SK-N-SH (cell line): ENCODE measurements around the gene ALG11. TPM values are rescaled to one million over a fixed set of nuclear protein-coding genes. Genes with fewer than 3 reads are reported as not detected.

ENCODE experiments used
- CTCF ChIA-PET: fragments of 300-600, 350-600 bp; formaldehyde crosslinking; extraction: SDS; loops from one replicate; lab custom pipeline; 2021; lab: Yijun Ruan, JAX
- POLR2A ChIA-PET: fragments of 350-600 bp; sonication (Branson Sonifier 250); formaldehyde crosslinking; extraction: SDS; loops from one replicate; lab custom pipeline; 2020; ENCODE audit warnings: antibody characterized with exemption, inconsistent platforms; lab: Yijun Ruan, JAX
- DNase-seq: peaks from one replicate; pipeline ENCODE4 v3.0.0; 2012
- H2AFZ ChIP-seq: fragments of 200-600 bp; sonication (generic); 2 replicates; pipeline ENCODE4 v1.8.1; 2016; ENCODE audit warnings: antibody characterized with exemption, mild to moderate bottlenecking, low read depth
- H3F3A ChIP-seq: fragments of 200-600 bp; sonication (generic); replicated peaks from 2 replicates; pipeline ENCODE3; 2016; ENCODE audit warnings: antibody characterized with exemption, mild to moderate bottlenecking; ENCODE audit not compliant: insufficient read depth
- H3K27ac ChIP-seq, 2 experiments: fragments of 200-500 bp in 1 of 2; fragments of 200-600 bp in 1 of 2; sonication (Bioruptor generic) in 1 of 2; sonication (generic), shearing (Covaris generic) in 1 of 2; 2 replicates each; pipeline versions ENCODE4 v1.5.1 to v1.6.1; 2014 to 2016; ENCODE audit warnings: low read depth in 2 of 2, inconsistent platforms in 1 of 2, low read length in 1 of 2, mild to moderate bottlenecking in 1 of 2, mixed read lengths in 1 of 2
- H3K27me3 ChIP-seq: fragments of 200-600 bp; sonication (generic), shearing (Covaris generic); 2 replicates; pipeline ENCODE4 v1.6.1; 2016; ENCODE audit warnings: mixed run types; ENCODE audit not compliant: insufficient read depth
- H3K36me3 ChIP-seq, 2 experiments: fragments of 200-500 bp in 1 of 2; fragments of 200-600 bp in 1 of 2; sonication (Bioruptor generic) in 1 of 2; sonication (generic) in 1 of 2; replicated peaks in 1 of 2; 2 replicates each; pipeline versions ENCODE3 to v1.5.1; 2014 to 2016; ENCODE audit warnings: low read length in 1 of 2, mild to moderate bottlenecking in 1 of 2; ENCODE audit not compliant: insufficient read depth in 2 of 2, control insufficient read depth in 1 of 2
- H3K4me1 ChIP-seq, 2 experiments: fragments of 200-500 bp in 1 of 2; fragments of 200-600 bp in 1 of 2; sonication (Bioruptor generic) in 1 of 2; sonication (generic), shearing (Covaris generic) in 1 of 2; 2 replicates each; pipeline versions ENCODE4 v1.5.1 to v1.6.1; 2014 to 2016; ENCODE audit warnings: low read depth in 1 of 2, low read length in 1 of 2, mixed run types in 1 of 2; ENCODE audit not compliant: insufficient read depth in 2 of 2, control insufficient read depth in 1 of 2
- H3K4me2 ChIP-seq: fragments of 200-600 bp; sonication (generic), shearing (Covaris generic); 2 replicates; pipeline ENCODE4 v1.6.1; 2017; ENCODE audit warnings: mixed run types
- H3K4me3 ChIP-seq, 2 experiments: fragments of 200-500 bp in 1 of 2; fragments of 200-600 bp in 1 of 2; sonication (Bioruptor generic) in 1 of 2; sonication (generic), shearing (Covaris generic) in 1 of 2; 2 replicates each; pipeline versions ENCODE4 v1.5.1 to v1.8.1; 2014 to 2016; ENCODE audit warnings: low read depth in 2 of 2, inconsistent platforms in 1 of 2, low read length in 1 of 2, mild to moderate bottlenecking in 1 of 2, mixed read lengths in 1 of 2, moderate library complexity in 1 of 2
- H3K79me2 ChIP-seq: fragments of 200-600 bp; sonication (generic); 2 replicates; pipeline ENCODE4 v1.8.1; 2017; ENCODE audit warnings: mild to moderate bottlenecking; ENCODE audit not compliant: insufficient read depth
- H3K9ac ChIP-seq: fragments of 200-600 bp; sonication (generic); 2 replicates; pipeline ENCODE4 v1.6.1; 2017; ENCODE audit warnings: mixed run types
- H3K9me2 ChIP-seq: fragments of 200-600 bp; sonication (generic); 2 replicates; pipeline ENCODE4 v1.6.1; 2017; ENCODE audit warnings: mixed run types
- H3K9me3 ChIP-seq: fragments of 200-600 bp; sonication (generic); 2 replicates; pipeline ENCODE4 v1.6.1; 2017; ENCODE audit warnings: mixed run types, mild to moderate bottlenecking, moderate library complexity
- H4K20me1 ChIP-seq: fragments of 200-600 bp; sonication (generic); 2 replicates; pipeline ENCODE4 v1.6.1; 2017; ENCODE audit warnings: mild to moderate bottlenecking, mixed run types; ENCODE audit not compliant: insufficient read depth
- ELF1 ChIP-seq: IDR thresholded peaks from 2 replicates; pipeline ENCODE4 v1.4.0; 2012
- EP300 ChIP-seq, 2 experiments: IDR thresholded peaks; 2 replicates each; pipeline versions ENCODE4 v1.4.0 to v1.6.1; 2012; ENCODE audit warnings: borderline replicate concordance in 1 of 2, low read depth in 1 of 2, low read length in 1 of 2
- EZH2phosphoT487 ChIP-seq: fragments of 200-600 bp; sonication (generic); IDR thresholded peaks from 2 replicates; pipeline ENCODE4 v1.6.1; 2017; ENCODE audit warnings: low read depth, mixed run types, mild to moderate bottlenecking, antibody characterized with exemption, moderate library complexity, borderline replicate concordance
- FOSL2 ChIP-seq: IDR thresholded peaks from 2 replicates; pipeline ENCODE4 v1.4.0; 2012; ENCODE audit warnings: low read depth, mild to moderate bottlenecking, moderate library complexity, borderline replicate concordance
- FOXM1 ChIP-seq: IDR thresholded peaks from 2 replicates; pipeline ENCODE4 v1.4.0; 2012; ENCODE audit warnings: low read depth, mild to moderate bottlenecking
- GABPA ChIP-seq: IDR thresholded peaks from 2 replicates; pipeline ENCODE4 v1.4.0; 2012; ENCODE audit warnings: low read depth, mild to moderate bottlenecking
- GATA2 ChIP-seq: sonication (generic); formaldehyde crosslinking; IDR thresholded peaks from 2 replicates; pipeline ENCODE4 v1.5.0; 2020; ENCODE audit warnings: mild to moderate bottlenecking, missing genetic modification reagents
- JUND ChIP-seq: IDR thresholded peaks from 2 replicates; pipeline ENCODE4 v1.4.0; 2012
- MEF2A ChIP-seq: IDR thresholded peaks from 2 replicates; pipeline ENCODE4 v1.4.0; 2012; ENCODE audit warnings: low read depth, borderline replicate concordance
- NRF1 ChIP-seq: IDR thresholded peaks from 2 replicates; pipeline ENCODE4 v1.6.1; 2012; ENCODE audit warnings: low read depth, mild to moderate bottlenecking, low read length
- POLR2AphosphoS5 ChIP-seq: IDR thresholded peaks from 2 replicates; pipeline ENCODE4 v1.6.1; 2012; ENCODE audit warnings: low read depth, low read length
- RAD21 ChIP-seq: IDR thresholded peaks from 2 replicates; pipeline ENCODE4 v1.6.1; 2012; ENCODE audit warnings: mild to moderate bottlenecking, low read length
- RXRA ChIP-seq: IDR thresholded peaks from 2 replicates; pipeline ENCODE4 v1.4.0; 2012; ENCODE audit warnings: low read depth, mild to moderate bottlenecking, borderline replicate concordance
- SIN3A ChIP-seq: IDR thresholded peaks from 2 replicates; pipeline ENCODE4 v1.6.1; 2012; ENCODE audit warnings: low read depth, mild to moderate bottlenecking, low read length, moderate library complexity, borderline replicate concordance
- TAF1 ChIP-seq: IDR thresholded peaks from 2 replicates; pipeline ENCODE4 v1.6.1; 2012; ENCODE audit warnings: low read depth, mild to moderate bottlenecking, low read length, moderate library complexity, borderline replicate concordance
- YY1 ChIP-seq: IDR thresholded peaks from 2 replicates; pipeline ENCODE4 v1.4.0; 2012; ENCODE audit warnings: low read depth, mild to moderate bottlenecking
- WGBS: methylation state at CpG from one replicate; pipeline ENCODE4 v1.1.6; 2017; ENCODE audit warnings: low lambda C conversion rate; 5-methylcytosine and 5-hydroxymethylcytosine counted together
- polyA plus RNA-seq, 3 experiments: library from polyadenylated mRNA; depleted of rRNA; stranded (reverse); fragments of >200 nt; gene quantifications; 2 replicates each; pipeline ENCODE4 v1.2.3, GENCODE V29; 2012
- TF ChIP-seq, protein P1 (sequence below): fragments of 150-350 bp; IDR thresholded peaks from 2 replicates; pipeline ENCODE4 v1.6.1; 2016; ENCODE audit warnings: mild to moderate bottlenecking, low read depth, low read length
- TF ChIP-seq, protein P2 (sequence below): fragments of 200-600 bp; sonication (generic); IDR thresholded peaks from 2 replicates; pipeline ENCODE4 v1.6.1; 2017; ENCODE audit warnings: antibody characterized with exemption, mild to moderate bottlenecking, moderate library complexity
- TF ChIP-seq, protein P3 (sequence below): IDR thresholded peaks from 2 replicates; pipeline ENCODE4; 2012

The ALG11 gene
- polyA plus RNA-seq, 1 of the 3 experiments (the other 2 are of a cell fraction) = 5.0 TPM

DNA sequence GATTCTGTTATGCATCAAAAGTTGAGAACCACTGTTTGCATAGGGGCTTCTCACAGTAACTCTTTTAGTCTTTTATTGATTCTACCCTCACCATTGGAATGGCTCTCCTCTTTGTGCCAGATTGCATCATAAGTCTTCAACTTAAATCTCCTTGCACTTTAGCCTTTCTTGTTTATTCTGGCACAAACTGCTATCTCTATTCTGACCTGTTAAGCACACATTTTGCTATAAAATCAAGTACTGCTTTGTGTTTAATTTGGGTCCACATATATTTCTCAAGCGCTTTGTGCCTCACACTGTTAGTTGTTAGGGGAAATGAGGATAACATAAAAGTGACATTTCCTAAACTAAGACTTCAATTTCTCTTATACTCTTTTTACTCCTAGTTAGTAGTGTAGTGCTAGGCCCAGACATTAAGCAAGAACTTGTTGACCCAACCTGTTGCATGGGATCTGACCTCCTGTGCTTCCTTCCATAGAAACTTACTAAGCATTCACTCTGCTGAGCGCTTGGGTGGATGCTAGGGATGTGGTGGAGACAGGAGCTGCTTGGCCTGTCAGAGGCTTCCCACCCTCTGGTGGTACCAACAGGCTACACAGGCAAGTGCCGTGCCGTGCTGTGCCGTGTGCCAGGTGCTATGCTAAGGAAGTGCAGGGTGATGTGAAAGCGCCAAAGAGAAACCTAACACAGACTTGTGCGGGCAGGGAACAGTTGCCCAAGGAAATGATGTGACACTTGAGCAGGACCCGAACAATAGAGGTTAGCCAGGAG, 13.5 kb downstream of the ALG11 start (continued):
- TF ChIP-seq, protein P1, sequence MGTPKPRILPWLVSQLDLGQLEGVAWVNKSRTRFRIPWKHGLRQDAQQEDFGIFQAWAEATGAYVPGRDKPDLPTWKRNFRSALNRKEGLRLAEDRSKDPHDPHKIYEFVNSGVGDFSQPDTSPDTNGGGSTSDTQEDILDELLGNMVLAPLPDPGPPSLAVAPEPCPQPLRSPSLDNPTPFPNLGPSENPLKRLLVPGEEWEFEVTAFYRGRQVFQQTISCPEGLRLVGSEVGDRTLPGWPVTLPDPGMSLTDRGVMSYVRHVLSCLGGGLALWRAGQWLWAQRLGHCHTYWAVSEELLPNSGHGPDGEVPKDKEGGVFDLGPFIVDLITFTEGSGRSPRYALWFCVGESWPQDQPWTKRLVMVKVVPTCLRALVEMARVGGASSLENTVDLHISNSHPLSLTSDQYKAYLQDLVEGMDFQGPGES = no peak
- TF ChIP-seq RAD21 (no peak), JUND (no peak)

DNA sequence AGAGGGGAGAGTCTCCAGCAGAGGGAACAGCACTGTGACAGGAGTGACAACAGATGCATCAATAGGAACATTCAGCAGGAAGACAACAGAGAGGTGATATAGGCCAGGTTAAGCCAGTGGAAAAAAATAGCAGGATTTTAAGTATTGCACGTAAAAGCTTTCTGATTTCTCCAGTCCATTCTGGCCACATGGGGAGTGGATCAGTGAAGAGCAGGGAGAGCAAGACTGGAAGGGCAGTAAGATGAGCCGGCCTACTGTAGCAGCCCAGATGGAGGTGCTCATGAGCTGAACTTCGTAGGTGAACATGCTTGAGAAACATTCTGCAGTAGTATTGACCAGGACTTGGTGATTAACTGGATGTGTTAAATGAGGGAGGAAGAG, 14.0 kb downstream of the ALG11 start:
- Histone ChIP-seq H3K9ac (no peak overlapping the region), H3K27me3 (no peaks in the 10 kb centered on the region), H3K4me3 (no peak overlapping the region), H4K20me1 (no peaks in the 10 kb centered on the region), H3K4me1 (no peaks in the 10 kb centered on the region), H3K36me3 (peaks cover 45 to 63% of the 10 kb centered on the region in 2 experiments), H3K9me3 (no peaks in the 10 kb centered on the region), H3F3A (no peaks in the 10 kb centered on the region), H3K4me2 (no peak overlapping the region), H2AFZ (no peak overlapping the region), H3K79me2 (peaks cover 13% of the 10 kb centered on the region), H3K27ac (no peak overlapping the region), H3K9me2 (no peaks in the 10 kb centered on the region)
- ChIA-PET POLR2A (no interaction called here), CTCF (interaction anchor here (1.1 kb wide), 1 partner anchor 101 kb away, joined by 3 read pairs; no protein-coding TSS in a partner anchor)
- DNase-seq = no peak
- TF ChIP-seq FOXM1 = no peak
- WGBS = 98% methylated on average over 3 of the region's 3 CpGs

DNA sequence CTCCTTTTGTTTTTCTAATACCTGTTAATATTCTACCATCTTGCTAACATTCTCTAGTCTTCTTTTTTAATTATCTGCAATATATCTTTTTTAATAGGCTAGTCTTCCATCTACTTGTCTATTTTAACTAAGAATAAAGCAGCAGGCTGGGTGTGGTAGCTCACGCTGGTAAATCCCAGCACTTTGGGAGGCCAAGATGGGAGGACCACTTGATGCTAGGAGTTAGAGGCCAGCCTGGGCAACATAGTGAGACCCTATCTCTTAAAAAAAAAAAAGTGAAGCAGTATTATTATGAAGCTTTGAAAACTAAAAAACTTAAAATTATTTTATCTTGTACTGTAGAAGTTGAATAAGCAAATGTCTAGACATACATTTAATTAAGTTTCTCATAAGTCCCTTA, 15.6 kb downstream of the ALG11 start:
- no peaks in the 10 kb centered on the region for H3K27me3 ChIP-seq
- H3K9me2 ChIP-seq = no peaks in the 10 kb centered on the region
- H3K36me3 ChIP-seq = peaks cover 43 to 52% of the 10 kb centered on the region in 2 experiments
- no peak overlapping the region for H3K4me2 ChIP-seq
- H3K4me1 ChIP-seq = no peaks in the 10 kb centered on the region
- 92% methylated on average over 1 of the region's 1 CpG for WGBS
- H3K9me3 ChIP-seq = no peaks in the 10 kb centered on the region
- H2AFZ ChIP-seq = no peak overlapping the region
- TF ChIP-seq, protein P2, sequence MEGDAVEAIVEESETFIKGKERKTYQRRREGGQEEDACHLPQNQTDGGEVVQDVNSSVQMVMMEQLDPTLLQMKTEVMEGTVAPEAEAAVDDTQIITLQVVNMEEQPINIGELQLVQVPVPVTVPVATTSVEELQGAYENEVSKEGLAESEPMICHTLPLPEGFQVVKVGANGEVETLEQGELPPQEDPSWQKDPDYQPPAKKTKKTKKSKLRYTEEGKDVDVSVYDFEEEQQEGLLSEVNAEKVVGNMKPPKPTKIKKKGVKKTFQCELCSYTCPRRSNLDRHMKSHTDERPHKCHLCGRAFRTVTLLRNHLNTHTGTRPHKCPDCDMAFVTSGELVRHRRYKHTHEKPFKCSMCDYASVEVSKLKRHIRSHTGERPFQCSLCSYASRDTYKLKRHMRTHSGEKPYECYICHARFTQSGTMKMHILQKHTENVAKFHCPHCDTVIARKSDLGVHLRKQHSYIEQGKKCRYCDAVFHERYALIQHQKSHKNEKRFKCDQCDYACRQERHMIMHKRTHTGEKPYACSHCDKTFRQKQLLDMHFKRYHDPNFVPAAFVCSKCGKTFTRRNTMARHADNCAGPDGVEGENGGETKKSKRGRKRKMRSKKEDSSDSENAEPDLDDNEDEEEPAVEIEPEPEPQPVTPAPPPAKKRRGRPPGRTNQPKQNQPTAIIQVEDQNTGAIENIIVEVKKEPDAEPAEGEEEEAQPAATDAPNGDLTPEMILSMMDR = no peak
- no peak for TF ChIP-seq POLR2AphosphoS5
- no peak for TF ChIP-seq FOXM1
- no peak for TF ChIP-seq YY1
- TF ChIP-seq GATA2 (CRISPR knock-in tag) = no peak
- TF ChIP-seq NRF1 = no peak
- no peak for TF ChIP-seq EZH2phosphoT487
- no peak for TF ChIP-seq SIN3A
- TF ChIP-seq ELF1 = no peak
- no peak for TF ChIP-seq EP300 (IDR thresholded peaks at IDR 0.05; ENCODE audit: borderline replicate concordance in 1 of 2, low read depth in 1 of 2, low read length in 1 of 2)
- no peak for TF ChIP-seq FOSL2
- no peak for TF ChIP-seq GABPA
- TF ChIP-seq, protein P3, sequence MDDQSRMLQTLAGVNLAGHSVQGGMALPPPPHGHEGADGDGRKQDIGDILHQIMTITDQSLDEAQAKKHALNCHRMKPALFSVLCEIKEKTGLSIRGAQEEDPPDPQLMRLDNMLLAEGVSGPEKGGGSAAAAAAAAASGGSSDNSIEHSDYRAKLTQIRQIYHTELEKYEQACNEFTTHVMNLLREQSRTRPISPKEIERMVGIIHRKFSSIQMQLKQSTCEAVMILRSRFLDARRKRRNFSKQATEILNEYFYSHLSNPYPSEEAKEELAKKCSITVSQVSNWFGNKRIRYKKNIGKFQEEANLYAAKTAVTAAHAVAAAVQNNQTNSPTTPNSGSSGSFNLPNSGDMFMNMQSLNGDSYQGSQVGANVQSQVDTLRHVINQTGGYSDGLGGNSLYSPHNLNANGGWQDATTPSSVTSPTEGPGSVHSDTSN = no peak
- no peak for TF ChIP-seq RXRA
- TF ChIP-seq MEF2A = no peak
- TF ChIP-seq TAF1 = no peak
- peaks cover 13% of the 10 kb centered on the region for H3K79me2 ChIP-seq
- DNase-seq = no peak
- POLR2A ChIA-PET = interaction anchor here (0.7 kb wide), 1 partner anchor 23 kb away, joined by 3 read pairs; no protein-coding TSS in a partner anchor
- no peak overlapping the region for H3K9ac ChIP-seq
- H3K27ac ChIP-seq = no peak overlapping the region
- H3K4me3 ChIP-seq = no peak overlapping the region
- H4K20me1 ChIP-seq = no peaks in the 10 kb centered on the region
- H3F3A ChIP-seq = no peaks in the 10 kb centered on the region
- CTCF ChIA-PET = no interaction called here
